ENCODE results near the gene KCNK3.

Gene KCNK3

DNA sequence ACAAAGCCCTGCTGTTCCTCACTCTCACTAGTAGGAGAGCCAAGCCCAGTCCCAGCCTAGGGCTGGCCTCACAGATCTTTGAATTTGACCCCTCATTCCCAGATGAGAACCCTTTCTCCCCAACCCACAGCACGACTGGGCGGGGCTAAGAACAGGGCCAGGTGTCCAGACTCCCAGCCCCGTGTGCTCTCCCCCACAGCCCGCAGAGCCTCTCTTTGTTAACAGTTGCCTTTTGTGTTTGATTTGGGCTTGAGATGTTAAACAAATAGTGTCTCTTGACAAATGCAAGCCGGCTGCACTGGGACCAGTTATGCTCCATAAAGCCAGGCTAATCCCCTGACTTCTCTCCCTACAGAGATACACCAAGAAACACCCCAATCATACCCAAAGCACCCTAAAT lies 4.7 kb upstream of the KCNK3 start:
- H3K4me3 ChIP-seq (replicated peaks; ENCODE audit: low read depth, low read length) = no peak overlapping the region
- DNase-seq (ENCODE audit: extremely low read depth, low read depth) = no peak
- TF ChIP-seq, protein P1, sequence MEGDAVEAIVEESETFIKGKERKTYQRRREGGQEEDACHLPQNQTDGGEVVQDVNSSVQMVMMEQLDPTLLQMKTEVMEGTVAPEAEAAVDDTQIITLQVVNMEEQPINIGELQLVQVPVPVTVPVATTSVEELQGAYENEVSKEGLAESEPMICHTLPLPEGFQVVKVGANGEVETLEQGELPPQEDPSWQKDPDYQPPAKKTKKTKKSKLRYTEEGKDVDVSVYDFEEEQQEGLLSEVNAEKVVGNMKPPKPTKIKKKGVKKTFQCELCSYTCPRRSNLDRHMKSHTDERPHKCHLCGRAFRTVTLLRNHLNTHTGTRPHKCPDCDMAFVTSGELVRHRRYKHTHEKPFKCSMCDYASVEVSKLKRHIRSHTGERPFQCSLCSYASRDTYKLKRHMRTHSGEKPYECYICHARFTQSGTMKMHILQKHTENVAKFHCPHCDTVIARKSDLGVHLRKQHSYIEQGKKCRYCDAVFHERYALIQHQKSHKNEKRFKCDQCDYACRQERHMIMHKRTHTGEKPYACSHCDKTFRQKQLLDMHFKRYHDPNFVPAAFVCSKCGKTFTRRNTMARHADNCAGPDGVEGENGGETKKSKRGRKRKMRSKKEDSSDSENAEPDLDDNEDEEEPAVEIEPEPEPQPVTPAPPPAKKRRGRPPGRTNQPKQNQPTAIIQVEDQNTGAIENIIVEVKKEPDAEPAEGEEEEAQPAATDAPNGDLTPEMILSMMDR (IDR thresholded peaks at IDR 0.05; ENCODE audit: low read depth, low read length, missing control alignments) = no peak

DNA sequence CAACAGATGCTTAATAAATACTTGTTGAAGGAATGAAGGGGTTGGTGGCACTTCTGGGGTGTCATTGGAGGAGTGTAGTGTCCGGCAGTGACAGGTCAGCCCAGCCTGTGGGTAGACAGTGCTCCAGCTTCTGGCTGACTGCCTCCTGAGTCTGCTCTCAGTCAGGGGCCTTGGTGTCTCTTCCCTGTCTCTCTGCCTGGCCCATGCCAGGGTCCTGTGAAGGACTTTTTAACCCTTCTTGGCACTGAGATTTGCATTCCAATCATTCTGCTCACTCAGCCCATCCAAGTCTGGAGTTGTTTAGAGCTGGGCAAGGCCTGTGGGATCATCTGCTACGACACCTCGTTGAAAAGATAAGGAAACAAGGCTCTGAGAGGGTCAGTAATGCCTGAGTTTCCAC lies 1.4 kb upstream of the KCNK3 start:
- DNase-seq (ENCODE audit: extremely low read depth, low read depth) = no peak
- H3K4me3 ChIP-seq (replicated peaks; ENCODE audit: low read depth, low read length) = no peak overlapping the region
- TF ChIP-seq, protein P1 (IDR thresholded peaks at IDR 0.05; ENCODE audit: low read depth, low read length, missing control alignments) = no peak

DNA sequence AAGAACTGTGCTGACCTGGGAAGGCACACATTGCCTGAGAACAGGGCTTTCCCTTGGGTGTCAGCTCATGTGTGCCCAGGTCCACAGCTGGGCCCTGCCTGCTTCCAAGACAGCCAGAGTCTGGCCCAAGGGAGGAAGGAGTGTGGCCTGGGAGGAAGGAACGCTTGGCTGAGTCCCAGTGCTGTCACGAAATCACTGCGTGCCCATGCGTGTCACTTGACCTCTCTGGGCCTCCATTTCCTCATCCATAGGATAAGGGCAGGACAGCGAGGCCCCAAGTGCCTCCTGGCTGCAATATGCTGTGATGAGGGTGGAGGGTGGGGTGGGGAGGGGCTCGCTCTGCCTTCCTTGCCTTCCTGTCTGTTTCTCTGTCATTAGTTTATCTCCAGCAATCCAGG lies 642 bp upstream of the KCNK3 start:
- H3K4me3 ChIP-seq (replicated peaks; ENCODE audit: low read depth, low read length) = no peak overlapping the region
- no peak for DNase-seq (ENCODE audit: extremely low read depth, low read depth)
- TF ChIP-seq, protein P1 (IDR thresholded peaks at IDR 0.05; ENCODE audit: low read depth, low read length, missing control alignments) = no peak

DNA sequence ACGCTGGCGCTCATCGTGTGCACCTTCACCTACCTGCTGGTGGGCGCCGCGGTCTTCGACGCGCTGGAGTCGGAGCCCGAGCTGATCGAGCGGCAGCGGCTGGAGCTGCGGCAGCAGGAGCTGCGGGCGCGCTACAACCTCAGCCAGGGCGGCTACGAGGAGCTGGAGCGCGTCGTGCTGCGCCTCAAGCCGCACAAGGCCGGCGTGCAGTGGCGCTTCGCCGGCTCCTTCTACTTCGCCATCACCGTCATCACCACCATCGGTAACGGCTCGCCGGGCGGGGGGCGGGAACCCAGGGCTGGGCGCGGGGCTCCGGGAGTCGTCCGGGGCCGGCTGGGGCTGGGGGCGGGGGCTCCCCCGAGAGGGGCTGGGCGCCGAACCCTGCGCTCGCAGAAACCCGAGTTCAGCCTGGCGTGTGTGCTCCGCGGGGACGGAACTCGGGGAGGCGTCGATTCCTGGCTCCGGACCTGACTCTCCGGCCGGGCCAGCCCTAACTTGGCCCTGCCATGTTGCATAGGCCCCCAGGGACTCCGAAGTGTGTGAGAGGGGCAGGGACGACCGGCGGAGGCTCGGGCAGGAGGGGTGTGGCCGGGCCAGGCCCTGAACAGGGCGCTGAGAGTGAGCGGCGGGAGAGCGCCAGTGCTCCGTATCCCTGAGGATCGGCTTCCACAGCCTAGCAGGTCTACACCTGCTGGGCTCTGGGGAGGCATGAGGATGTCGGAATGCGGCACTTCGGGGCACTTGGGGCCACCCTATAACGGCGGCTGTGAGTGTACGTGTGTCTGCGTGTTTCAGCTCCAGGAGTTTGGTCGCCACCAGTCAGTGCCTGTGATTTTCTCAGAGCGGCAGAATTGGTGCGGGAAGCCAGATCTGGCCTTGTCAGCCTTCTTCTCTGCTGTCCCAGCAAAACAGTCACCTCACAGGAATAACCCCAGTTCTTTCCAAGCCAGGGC lies 651 bp downstream of the KCNK3 start:
- no peak overlapping the region for H3K4me3 ChIP-seq (replicated peaks; ENCODE audit: low read depth, low read length)
- TF ChIP-seq, protein P1 (IDR thresholded peaks at IDR 0.05; ENCODE audit: low read depth, low read length, missing control alignments) = no peak
- no peak for DNase-seq (ENCODE audit: extremely low read depth, low read depth)

DNA sequence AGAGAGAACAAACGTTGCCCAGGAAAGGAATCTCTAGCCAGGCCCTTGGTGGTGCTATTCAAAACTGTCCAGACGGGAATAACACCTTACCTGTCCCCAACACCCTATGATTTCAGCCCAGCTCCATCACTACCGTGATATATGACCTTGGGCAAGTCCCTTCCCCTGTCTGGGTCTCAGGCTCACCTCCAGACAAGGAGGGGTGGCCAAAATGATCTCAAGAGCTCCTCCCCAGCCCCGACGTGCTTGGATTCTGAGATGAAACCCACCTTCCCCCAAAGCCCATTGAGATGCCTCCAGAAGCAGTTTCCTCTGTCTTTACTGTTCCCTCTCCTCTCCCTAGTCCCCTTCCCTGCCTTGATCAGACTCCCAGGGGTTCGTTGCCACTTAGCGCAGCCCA lies 1.5 kb downstream of the KCNK3 start:
- no peak overlapping the region for H3K4me3 ChIP-seq (replicated peaks; ENCODE audit: low read depth, low read length)
- DNase-seq (ENCODE audit: extremely low read depth, low read depth) = no peak
- TF ChIP-seq, protein P1 (IDR thresholded peaks at IDR 0.05; ENCODE audit: low read depth, low read length, missing control alignments) = no peak

DNA sequence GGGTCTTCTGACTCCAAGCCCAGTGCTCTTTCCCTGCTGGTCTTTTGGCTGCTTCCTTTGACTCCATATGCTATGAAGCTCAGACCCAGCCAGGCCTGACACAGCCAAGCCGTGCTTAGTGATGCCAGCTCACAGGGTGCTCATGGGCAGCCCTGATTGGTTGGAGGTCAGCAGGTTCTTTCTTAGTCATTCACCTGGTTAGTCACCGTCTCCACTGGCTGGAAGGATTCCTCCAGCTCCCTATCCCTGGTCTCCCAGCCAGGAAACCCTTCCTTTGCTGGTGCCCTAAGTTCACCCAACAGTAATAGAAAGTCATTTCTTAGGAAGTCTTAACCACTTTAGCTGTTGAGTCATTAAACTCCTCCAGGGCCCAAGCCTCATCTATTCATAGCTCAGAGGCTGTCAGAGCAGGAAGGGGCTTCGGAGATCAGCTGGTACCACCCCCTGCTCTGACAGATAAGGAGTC lies 3.9 kb downstream of the KCNK3 start:
- H3K4me3 ChIP-seq (replicated peaks; ENCODE audit: low read depth, low read length) = no peak overlapping the region
- peak; percentile 22 for DNase-seq (ENCODE audit: extremely low read depth, low read depth)
- TF ChIP-seq, protein P1 (IDR thresholded peaks at IDR 0.05; ENCODE audit: low read depth, low read length, missing control alignments) = no peak
